HG02943 (cell line): Measurements from ENCODE around the gene DNAJA2.
"Not testable (repeated sequence)": the region's sequence is repeated elsewhere in the genome, so short reads cannot be mapped to it uniquely, and the experiment has no call there.

Experiments
- ATAC-seq: cut with Tn5 transposase; IDR thresholded peaks from one replicate; pipeline ENCODE4 v1.9.1; 2021; ENCODE audit warnings: mild to moderate bottlenecking, low read depth, moderate library complexity; ENCODE audit not compliant: unreplicated experiment

Gene DNAJA2

GRCh38 chr16:46973207-46973995, at the start of gene DNAJA2:
TSS of gene DNAJA2 (minus strand) at chr16:46973674. CDS start at chr16:46973572, 102 bp downstream.
- peak; percentile 86 for ATAC-seq

GRCh38 chr16:47019568-47019967, 46.1 kb upstream of the DNAJA2 start:
- no peak for ATAC-seq

- ATAC-seq, result peak; percentile 98
Observed at GRCh38 chr16:47018223-47018891, 44.9 kb upstream of the DNAJA2 start.

GRCh38 chr16:47017636-47018035, 44.2 kb upstream of the DNAJA2 start:
- ATAC-seq, result no peak

- ATAC-seq, result no peak
Observed at GRCh38 chr16:47016700-47017133, 43.2 kb upstream of the DNAJA2 start.

GRCh38 chr16:47013910-47014309, 40.4 kb upstream of the DNAJA2 start:
- ATAC-seq, result no peak

GRCh38 chr16:47013172-47013571, 39.7 kb upstream of the DNAJA2 start:
- no peak for ATAC-seq

- not testable (repeated sequence) for ATAC-seq
Observed at GRCh38 chr16:47010812-47011211, 37.3 kb upstream of the DNAJA2 start.

GRCh38 chr16:47008612-47009011, 35.1 kb upstream of the DNAJA2 start:
- no peak for ATAC-seq

- ATAC-seq, result no peak
Observed at GRCh38 chr16:47008174-47008573, 34.7 kb upstream of the DNAJA2 start.

- ATAC-seq, result no peak
Observed at GRCh38 chr16:47004652-47005051, 31.2 kb upstream of the DNAJA2 start.

GRCh38 chr16:47000066-47000465, 26.6 kb upstream of the DNAJA2 start:
- not testable (repeated sequence) for ATAC-seq

- no peak for ATAC-seq
Observed at GRCh38 chr16:46997844-46998243, 24.4 kb upstream of the DNAJA2 start.

- no peak for ATAC-seq
Observed at GRCh38 chr16:46996952-46997458, 23.5 kb upstream of the DNAJA2 start.

- no peak for ATAC-seq
Observed at GRCh38 chr16:46996391-46996790, 22.9 kb upstream of the DNAJA2 start.

- no peak for ATAC-seq
Observed at GRCh38 chr16:46991729-46992704, 18.5 kb upstream of the DNAJA2 start.

- ATAC-seq, result no peak
Observed at GRCh38 chr16:46986896-46987295, 13.4 kb upstream of the DNAJA2 start.

GRCh38 chr16:46986438-46986837, 13.0 kb upstream of the DNAJA2 start:
- ATAC-seq, result no peak

GRCh38 chr16:46982335-46982734, 8.9 kb upstream of the DNAJA2 start:
- ATAC-seq, result no peak

GRCh38 chr16:46980926-46981325, 7.5 kb upstream of the DNAJA2 start:
- no peak for ATAC-seq
